GM18907 (cell line): Measurements from ENCODE around the gene ST8SIA2.

Experiments used
- ATAC-seq: cut with Tn5 transposase; IDR thresholded peaks from one replicate; pipeline ENCODE4 v1.9.1; 2021; ENCODE audit warnings: mild to moderate bottlenecking, moderate library complexity; ENCODE audit not compliant: unreplicated experiment

ST8SIA2 gene

DNA sequence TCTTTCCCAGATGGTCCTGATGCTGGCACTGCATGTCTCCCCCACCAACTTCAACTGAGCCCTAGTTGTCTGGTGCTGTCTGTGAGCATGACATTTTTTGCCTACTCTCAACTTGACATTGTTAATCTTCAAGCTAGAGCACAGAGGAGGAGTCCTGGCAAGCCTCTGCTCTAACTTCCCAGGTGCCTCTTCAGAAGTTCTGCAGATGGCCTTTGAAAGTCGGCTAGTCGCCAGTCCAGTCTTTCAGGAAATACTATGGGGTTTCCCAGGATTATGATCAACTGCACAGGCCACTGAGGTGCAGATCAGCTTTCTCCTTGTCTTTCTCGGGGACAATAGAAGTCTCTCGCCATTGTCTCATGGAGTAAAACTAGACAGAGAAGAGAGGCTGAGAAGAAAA is 86.7 kb downstream of the ST8SIA2 start:
- no peak for ATAC-seq

DNA sequence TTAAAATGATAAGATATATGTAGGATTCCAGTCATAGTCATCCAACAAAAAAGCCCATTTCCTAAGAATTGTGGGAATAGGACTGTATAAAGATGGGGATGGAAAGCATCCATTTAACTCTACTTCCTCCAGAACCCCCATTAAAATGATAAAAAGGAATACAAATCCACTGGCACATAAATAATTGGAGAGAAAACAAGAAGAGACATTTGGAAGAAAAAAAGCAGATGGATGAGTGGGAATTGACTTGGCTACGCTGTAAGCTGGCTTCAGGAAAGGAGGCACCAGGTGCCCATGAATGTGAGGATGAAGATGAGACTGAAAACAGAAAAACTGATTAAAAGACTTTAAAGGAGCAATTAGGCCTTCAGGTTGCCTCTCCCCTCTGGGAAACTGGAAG is 91.8 kb downstream of the ST8SIA2 start:
- ATAC-seq, result no peak

DNA sequence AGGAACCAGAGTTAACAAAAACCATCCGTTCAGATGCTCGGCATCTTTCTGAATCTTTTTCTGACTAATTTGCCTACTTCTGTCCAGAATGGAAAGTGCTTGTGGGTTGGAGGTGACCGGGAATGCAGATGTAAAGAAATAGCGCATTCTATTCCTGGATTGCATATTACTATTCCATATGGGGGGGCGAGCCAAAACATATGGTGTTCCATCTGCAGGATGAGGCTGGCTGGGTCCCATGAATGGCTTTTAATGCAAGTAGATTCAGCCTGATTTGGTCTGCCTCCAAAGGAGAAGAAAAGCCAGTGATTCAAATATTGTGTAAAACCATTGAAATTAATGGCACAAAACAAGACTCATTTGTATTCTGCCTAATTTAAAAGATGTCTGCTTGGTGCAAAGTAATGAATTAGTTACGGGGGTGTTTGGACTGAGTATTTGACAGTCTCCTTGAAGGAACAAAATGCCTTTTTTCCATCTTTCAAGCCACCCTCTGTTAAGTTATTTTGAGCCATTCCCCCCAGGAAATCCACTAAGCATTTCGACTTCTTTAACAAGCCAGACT is 99.0 kb downstream of the ST8SIA2 start:
- no peak for ATAC-seq

DNA sequence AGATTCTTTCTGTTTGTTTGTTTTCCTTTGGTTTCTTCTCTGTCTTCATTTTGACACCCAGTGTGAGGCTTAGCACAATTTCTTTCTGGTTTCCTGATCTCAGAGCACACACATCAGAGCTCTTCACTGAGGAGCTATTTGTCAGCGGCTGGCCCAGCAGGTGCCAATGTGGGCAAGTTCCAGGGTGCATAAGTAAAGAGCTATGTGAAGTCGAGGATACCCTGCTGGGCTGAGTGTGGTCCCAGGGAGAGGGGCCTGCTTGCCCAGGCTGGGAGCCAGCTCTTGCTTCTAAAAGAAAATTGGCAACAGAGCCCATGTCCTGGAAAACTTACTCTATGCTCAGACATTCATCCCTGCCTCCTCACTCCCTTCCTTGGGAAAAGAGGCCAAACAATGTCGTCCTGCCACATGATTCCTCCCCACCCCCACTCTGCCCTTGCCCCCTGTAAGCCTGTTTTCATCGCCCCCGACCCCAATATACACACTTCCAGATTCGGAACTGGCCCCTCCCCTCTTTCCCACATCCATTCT is 101.2 kb downstream of the ST8SIA2 start:
- ATAC-seq, result no peak

DNA sequence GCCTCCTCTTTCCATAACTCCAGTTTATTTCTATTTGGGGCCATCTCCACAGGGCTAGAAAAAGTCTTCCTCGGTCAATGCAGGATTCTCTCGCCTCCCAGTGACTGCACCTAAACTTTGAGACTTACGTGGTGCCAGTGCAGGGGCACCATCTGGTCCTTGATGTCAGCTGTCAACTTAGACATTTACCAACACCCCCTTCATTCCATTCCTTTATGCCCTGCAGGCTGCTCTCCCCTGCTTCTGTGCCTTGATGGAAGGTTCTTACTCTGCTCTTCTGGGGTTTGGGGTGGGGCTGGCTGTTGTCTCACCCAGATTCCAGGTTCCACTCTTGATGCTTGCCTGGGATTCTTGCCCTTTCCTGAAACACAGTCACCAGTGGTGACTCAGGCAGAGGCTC is 101.8 kb downstream of the ST8SIA2 start:
- no peak for ATAC-seq

DNA sequence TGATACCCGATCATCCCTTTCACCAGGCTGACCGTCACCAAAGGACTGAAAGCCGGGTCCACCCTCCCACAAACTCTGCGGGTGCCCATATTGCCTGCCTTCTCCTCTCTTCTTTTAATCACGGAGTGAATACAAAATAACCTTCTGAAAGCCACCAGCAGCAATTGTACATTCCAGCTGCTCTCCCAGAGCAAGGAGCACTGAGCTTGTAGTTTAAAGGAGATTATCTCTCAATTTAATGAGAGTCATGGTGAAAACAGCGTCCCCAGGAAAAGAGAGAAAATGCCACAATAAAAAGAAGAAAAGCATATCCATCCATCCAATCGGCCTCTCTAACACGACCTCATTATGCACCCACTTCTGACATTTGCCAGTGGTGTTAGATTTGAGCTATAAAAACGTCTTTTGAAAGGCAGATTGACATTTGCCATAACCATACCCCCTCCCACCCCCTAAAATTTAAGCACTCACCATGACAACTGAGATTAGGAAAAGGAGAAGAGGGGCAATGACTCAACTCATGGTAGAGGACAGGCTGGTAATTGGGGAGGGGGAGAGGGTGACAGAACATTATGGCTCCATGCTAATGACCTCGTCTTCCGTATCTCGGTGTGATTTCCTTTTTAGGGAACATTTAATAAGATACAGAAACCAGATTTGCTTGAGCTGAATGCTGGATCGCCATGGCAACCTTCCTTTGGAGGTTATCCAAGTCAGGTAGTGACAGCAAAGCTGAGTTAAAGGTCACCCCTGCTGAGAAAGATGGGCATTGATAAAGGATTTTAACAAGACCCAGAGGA is 106.2 kb downstream of the ST8SIA2 start:
- no peak for ATAC-seq

DNA sequence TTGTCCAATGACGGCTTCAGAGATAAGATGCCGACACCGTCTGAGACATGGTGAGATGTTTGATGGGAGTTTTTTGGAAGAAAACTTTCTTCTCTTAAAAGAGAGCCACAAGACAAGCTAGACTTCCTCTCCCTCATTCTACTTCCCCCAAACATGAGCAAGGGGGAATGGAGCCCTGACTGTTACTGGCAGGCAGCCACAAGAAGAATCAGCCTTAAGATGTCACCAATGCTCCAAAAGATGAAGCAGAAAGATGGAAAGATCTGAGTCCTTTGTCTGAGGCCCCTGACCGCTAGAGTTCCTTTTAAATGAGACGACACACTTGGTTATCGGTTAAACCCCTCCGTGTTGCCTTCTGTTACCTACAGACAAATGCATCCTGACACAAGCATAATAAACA is 108.7 kb downstream of the ST8SIA2 start:
- ATAC-seq, result no peak

DNA sequence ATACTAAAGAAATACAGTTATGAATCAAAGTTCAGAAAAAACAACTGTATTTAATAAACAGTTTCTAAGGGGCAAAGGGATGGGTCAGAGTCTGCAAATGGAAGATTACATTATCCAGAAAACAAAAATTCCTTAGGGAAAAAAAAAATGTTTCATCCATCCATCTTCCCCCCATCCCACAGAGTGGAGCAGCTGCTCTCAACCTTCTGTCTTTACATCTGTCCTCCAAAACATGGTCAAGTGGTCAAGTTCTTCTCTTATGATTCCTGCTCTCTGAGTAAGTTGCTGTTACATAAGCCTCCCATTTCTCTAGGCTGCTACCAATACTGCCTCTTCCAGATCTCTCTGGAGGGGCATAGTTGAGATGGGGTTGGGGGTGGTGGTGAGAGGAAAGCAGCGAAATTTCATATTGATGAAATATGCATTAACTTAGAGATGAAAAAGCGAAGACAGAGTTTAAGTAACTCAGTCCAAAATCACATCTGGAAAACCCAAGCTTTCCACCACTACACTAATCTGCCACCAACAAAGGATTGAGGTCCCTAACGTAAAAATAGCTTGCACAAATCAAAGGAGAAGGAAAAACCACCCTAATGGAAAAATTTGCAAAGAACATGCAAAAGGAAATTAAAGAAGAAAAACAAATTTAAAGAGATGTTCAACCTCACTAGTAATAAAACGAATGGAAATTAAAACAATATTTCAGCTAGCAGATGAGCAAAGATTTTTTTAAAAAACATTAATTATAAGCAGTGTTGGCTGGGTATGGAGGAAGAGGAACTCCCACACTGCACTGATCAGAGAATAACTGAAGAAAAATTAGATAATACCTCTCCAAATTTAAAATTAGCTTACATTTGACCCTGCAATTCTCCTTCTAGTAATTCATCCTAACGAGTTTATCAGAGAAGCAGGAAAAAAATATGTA is 109.5 kb downstream of the ST8SIA2 start:
- ATAC-seq, result no peak

DNA sequence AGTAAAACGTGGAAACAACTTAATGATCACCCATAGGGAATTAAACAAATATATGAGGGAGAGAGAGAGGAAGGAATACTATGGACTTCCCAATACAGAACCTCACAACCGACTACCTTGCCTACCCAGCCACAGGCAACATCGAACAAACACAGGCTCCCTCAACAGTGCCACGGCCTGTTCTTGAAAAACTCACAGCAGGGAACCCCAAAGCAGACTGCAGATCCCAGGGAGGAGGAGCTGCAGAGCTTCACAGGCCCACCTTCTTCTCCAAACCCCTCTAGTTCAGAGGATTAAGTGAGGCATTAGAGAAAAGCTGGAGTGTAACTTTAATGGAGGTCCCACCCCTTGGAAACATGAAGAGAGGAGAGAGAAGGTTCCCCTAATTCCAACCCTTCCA is 110.2 kb downstream of the ST8SIA2 start:
- no peak for ATAC-seq

DNA sequence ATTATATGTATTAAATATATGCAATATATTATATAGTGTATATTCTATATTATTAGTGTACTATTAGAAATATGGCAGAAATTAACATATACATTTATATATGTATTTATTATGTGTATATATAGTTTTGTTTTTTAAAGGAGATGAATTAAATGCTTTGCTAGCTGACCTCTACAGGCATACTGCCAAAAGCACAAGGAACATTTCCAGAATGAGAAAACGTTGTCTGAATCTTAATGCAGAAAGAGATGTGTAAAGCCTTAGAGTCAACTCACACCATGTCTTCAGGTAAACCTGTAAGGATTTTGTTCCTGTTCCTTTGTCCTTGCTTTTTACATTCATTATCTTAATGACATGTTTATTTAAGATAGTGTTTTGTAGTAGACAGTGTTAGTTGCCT is 111.9 kb downstream of the ST8SIA2 start:
- ATAC-seq, result no peak

DNA sequence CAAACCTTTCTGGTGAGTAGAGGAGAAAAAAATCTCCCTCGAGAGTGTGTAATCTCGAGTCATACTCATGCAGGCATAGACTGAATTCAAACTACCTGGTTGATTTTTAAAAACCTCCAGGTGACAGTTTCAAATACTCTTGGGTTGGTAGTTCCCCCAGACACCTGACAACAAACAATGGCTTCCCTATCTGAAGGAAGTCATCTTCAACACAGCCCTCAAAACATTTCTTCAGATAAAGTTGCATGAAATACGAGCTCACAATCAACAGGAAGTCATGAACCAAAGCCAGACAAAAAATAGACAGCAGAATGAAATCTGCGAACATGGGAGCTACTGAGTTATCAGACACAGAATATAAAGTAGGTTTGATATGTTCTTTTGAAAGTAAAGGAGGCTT is 112.8 kb downstream of the ST8SIA2 start:
- no peak for ATAC-seq

DNA sequence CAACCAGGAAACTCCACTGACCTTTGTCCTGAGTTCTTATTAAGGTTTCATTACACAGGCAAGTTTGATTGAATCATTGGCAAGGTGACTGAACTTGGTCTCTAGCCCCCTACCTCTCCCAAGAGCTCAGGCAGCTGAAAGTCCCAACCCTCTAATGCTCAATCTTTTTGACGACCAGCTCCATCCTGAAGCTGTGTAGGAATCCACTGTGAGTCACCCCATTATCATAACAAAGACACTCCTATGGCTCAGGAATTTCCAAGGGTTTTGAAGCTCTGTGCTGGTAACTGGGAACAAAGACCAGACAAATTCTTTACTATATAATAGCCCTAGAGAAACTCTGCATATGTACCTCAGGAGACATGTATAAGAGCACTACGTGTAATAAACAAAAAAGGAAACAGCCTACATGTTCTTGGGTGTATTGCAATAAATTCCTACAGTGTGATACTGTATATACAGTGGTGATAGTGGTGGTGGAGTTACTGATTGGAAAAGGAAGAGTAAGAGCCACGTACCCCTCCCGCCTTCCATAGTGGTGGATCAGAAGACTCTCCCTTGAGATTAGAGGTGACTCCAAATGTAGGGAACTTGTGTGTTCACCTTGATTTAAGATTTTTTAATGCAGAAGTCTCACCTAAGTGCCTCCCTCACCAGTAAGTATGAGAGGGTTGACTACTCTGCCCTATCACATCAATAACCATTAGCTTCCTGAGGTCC is 116.6 kb downstream of the ST8SIA2 start:
- ATAC-seq, result no peak
